IMR-90 (cell line): ENCODE data around the gene MRPL49. TPM values are rescaled to one million over a fixed set of nuclear protein-coding genes. Genes with fewer than 3 reads are reported as not detected.

ENCODE experiments used
- ATAC-seq: fragments of 200-7000 bp; cut with Tn5 transposase; 2 replicates; pipeline ENCODE4 v1.9.1; 2020; ENCODE audit warnings: low read depth, mild to moderate bottlenecking, moderate library complexity
- BruUV-seq: library from RNA; stranded (reverse); fragments of 400-500 nt; replicated peaks from 2 replicates; lab custom pipeline; 2021; lab: Mats Ljungman, UMichigan
- CTCF ChIA-PET: fragments of 300-600 bp; formaldehyde crosslinking; extraction: SDS; loops from one replicate; lab custom pipeline; 2021; ENCODE audit warnings: antibody characterized with exemption; lab: Yijun Ruan, JAX
- POLR2A ChIA-PET: fragments of 300-600 bp; sonication (Branson Sonifier 250); formaldehyde crosslinking; loops from one replicate; lab custom pipeline; 2022; ENCODE audit warnings: antibody characterized with exemption; ENCODE audit not compliant: unreplicated experiment; lab: Charles Lee
- DNase-seq: peaks from one replicate; pipeline ENCODE4 v3.0.0; 2013
- H2AFZ ChIP-seq: replicated peaks from 2 replicates; pipeline ENCODE3; 2013; ENCODE audit warnings: low read length, mild to moderate bottlenecking; ENCODE audit not compliant: poor library complexity
- H2AK5ac ChIP-seq: 2 replicates; pipeline ENCODE4 v1.6.1; 2013; ENCODE audit warnings: low read depth, low read length, inconsistent platforms
- H2AK9ac ChIP-seq: replicated peaks from 2 replicates; pipeline ENCODE3; 2013; ENCODE audit warnings: mild to moderate bottlenecking, low read depth, low read length, moderate library complexity; ENCODE audit not compliant: poor library complexity
- H2BK120ac ChIP-seq: 2 replicates; pipeline ENCODE4 v1.6.1; 2013; ENCODE audit warnings: low read depth, low read length, inconsistent platforms
- H2BK15ac ChIP-seq: 3 replicates; pipeline ENCODE4 v1.6.1; 2013; ENCODE audit warnings: low read depth, low read length, inconsistent platforms
- H2BK20ac ChIP-seq: 2 replicates; pipeline ENCODE4 v1.6.1; 2013; ENCODE audit warnings: low read depth, mild to moderate bottlenecking, inconsistent platforms, low read length, moderate library complexity
- H2BK5ac ChIP-seq: 2 replicates; pipeline ENCODE4 v1.6.1; 2013; ENCODE audit warnings: mild to moderate bottlenecking, low read depth, low read length, inconsistent platforms; ENCODE audit not compliant: poor library complexity, severe bottlenecking
- H3K14ac ChIP-seq: replicated peaks from 2 replicates; pipeline ENCODE4 v1.6.1; 2013; ENCODE audit warnings: low read depth, low read length, inconsistent platforms
- H3K18ac ChIP-seq: 2 replicates; pipeline ENCODE4 v1.6.1; 2013; ENCODE audit warnings: low read depth, low read length, control low read depth
- H3K23ac ChIP-seq: 2 replicates; pipeline ENCODE4 v1.6.1; 2013; ENCODE audit warnings: low read depth, low read length, inconsistent platforms
- H3K27ac ChIP-seq: 2 replicates; pipeline ENCODE4 v1.5.1; 2013; ENCODE audit warnings: mild to moderate bottlenecking, control low read depth, low read length; ENCODE audit not compliant: insufficient read depth
- H3K27me3 ChIP-seq: 2 replicates; pipeline ENCODE4 v1.6.1; 2013; ENCODE audit warnings: low read length; ENCODE audit not compliant: control insufficient read depth, insufficient read depth
- H3K36me3 ChIP-seq: 2 replicates; pipeline ENCODE4 v1.6.1; 2013; ENCODE audit warnings: low read length, mixed read lengths; ENCODE audit not compliant: control insufficient read depth, insufficient read depth
- H3K4ac ChIP-seq: 2 replicates; pipeline ENCODE4 v1.6.1; 2013; ENCODE audit warnings: low read depth, low read length, inconsistent platforms
- H3K4me1 ChIP-seq: 2 replicates; pipeline ENCODE4 v1.6.1; 2013; ENCODE audit warnings: low read length, mixed read lengths; ENCODE audit not compliant: control insufficient read depth, insufficient read depth
- H3K4me2 ChIP-seq: 2 replicates; pipeline ENCODE4 v1.6.1; 2013; ENCODE audit warnings: low read depth, mild to moderate bottlenecking, control low read depth, low read length, moderate library complexity
- H3K4me3 ChIP-seq: 2 replicates; pipeline ENCODE4 v1.5.1; 2013; ENCODE audit warnings: low read depth, mild to moderate bottlenecking, control low read depth, low read length, moderate library complexity; ENCODE audit not compliant: insufficient read depth
- H3K56ac ChIP-seq: 2 replicates; pipeline ENCODE4 v1.6.1; 2013; ENCODE audit warnings: low read length, inconsistent platforms; ENCODE audit not compliant: insufficient read depth; ENCODE audit errors: extremely low read depth
- H3K79me1 ChIP-seq, 2 experiments: 2 replicates each; pipeline ENCODE4 v1.6.1; 2013; ENCODE audit warnings: low read length in 2 of 2, inconsistent platforms in 1 of 2, low read depth in 1 of 2
- H3K9ac ChIP-seq: 2 replicates; pipeline ENCODE4 v1.6.1; 2013; ENCODE audit warnings: low read depth, low read length, control low read depth
- H3K9me1 ChIP-seq: 2 replicates; pipeline ENCODE4 v1.6.1; 2013; ENCODE audit warnings: low read length, inconsistent platforms; ENCODE audit not compliant: insufficient read depth
- H3K9me3 ChIP-seq: 2 replicates; pipeline ENCODE4 v1.6.1; 2013; ENCODE audit warnings: low read length; ENCODE audit not compliant: control insufficient read depth, insufficient read depth
- H4K20me1 ChIP-seq: 2 replicates; pipeline ENCODE4 v1.6.1; 2013; ENCODE audit warnings: low read length, inconsistent platforms; ENCODE audit not compliant: insufficient read depth
- H4K5ac ChIP-seq: 2 replicates; pipeline ENCODE4 v1.6.1; 2013; ENCODE audit warnings: mild to moderate bottlenecking, low read depth, low read length, control low read depth
- H4K8ac ChIP-seq, 2 experiments: 2 replicates each; pipeline ENCODE4 v1.6.1; 2013; ENCODE audit warnings: low read depth in 2 of 2, low read length in 2 of 2, control low read depth in 1 of 2, inconsistent platforms in 1 of 2
- H4K91ac ChIP-seq: 2 replicates; pipeline ENCODE4 v1.6.1; 2013; ENCODE audit warnings: low read depth, low read length, inconsistent platforms; ENCODE audit not compliant: insufficient read depth
- BHLHE40 ChIP-seq: fragments of 150-350 bp; IDR thresholded peaks from 2 replicates; pipeline ENCODE4 v1.6.1; 2016; ENCODE audit warnings: mild to moderate bottlenecking, low read depth, low read length
- CEBPB ChIP-seq: IDR thresholded peaks from 2 replicates; pipeline ENCODE4 v1.6.1; 2012; ENCODE audit warnings: low read depth, low read length, improper control_type of control experiment
- CHD1 ChIP-seq: IDR thresholded peaks from 2 replicates; pipeline ENCODE4 v1.6.1; 2012; ENCODE audit warnings: low read depth, low read length, improper control_type of control experiment
- FOS ChIP-seq: fragments of 150-350 bp; IDR thresholded peaks from 2 replicates; pipeline ENCODE4 v1.6.1; 2016; ENCODE audit warnings: low read depth, low read length
- MAFK ChIP-seq: IDR thresholded peaks from 2 replicates; pipeline ENCODE4 v1.6.1; 2012; ENCODE audit warnings: low read depth, low read length, improper control_type of control experiment
- MAZ ChIP-seq: IDR thresholded peaks from 2 replicates; pipeline ENCODE4 v1.6.1; 2012; ENCODE audit warnings: low read depth, mild to moderate bottlenecking, low read length, improper control_type of control experiment, moderate library complexity, borderline replicate concordance
- MXI1 ChIP-seq: IDR thresholded peaks from 2 replicates; pipeline ENCODE4 v1.6.1; 2012; ENCODE audit warnings: low read depth, mild to moderate bottlenecking, low read length, moderate library complexity, borderline replicate concordance
- NFE2L2 ChIP-seq: fragments of 150-350 bp; IDR thresholded peaks from 2 replicates; pipeline ENCODE4 v1.6.1; 2016; ENCODE audit warnings: low read depth, mild to moderate bottlenecking, low read length
- POLR2A ChIP-seq: IDR thresholded peaks from 2 replicates; pipeline ENCODE4 v1.6.1; 2012; ENCODE audit warnings: mild to moderate bottlenecking, low read depth, low read length
- RAD21 ChIP-seq: IDR thresholded peaks from 2 replicates; pipeline ENCODE4 v1.6.1; 2012; ENCODE audit warnings: low read length, improper control_type of control experiment
- RCOR1 ChIP-seq: IDR thresholded peaks from 2 replicates; pipeline ENCODE4 v1.6.1; 2012; ENCODE audit warnings: mild to moderate bottlenecking, low read length, improper control_type of control experiment; ENCODE audit not compliant: insufficient replicate concordance
- RFX5 ChIP-seq: IDR thresholded peaks from 2 replicates; pipeline ENCODE4 v1.8.0; 2012; ENCODE audit warnings: low read depth, mild to moderate bottlenecking, low read length, moderate library complexity
- WGBS, 2 experiments: methylation state at CpG; one replicate each; pipeline versions ENCODE4 v1.1.5 to v1.1.7; 2013; ENCODE audit warnings: missing lambda C conversion rate in 2 of 2; ENCODE audit not compliant: insufficient read length in 1 of 2; ENCODE audit errors: extremely low coverage in 2 of 2; 5-methylcytosine and 5-hydroxymethylcytosine counted together
- dilution Hi-C: fragments of 300-500 bp; cut with HindIII; formaldehyde crosslinking; loops from one replicate; pipeline ENCODE4 v1.14.3; 2018; ENCODE audit warnings: low sequenced_read_pairs; ENCODE audit not compliant: unreplicated experiment
- in situ Hi-C: fragments of 300-500 bp; cut with MboI; formaldehyde crosslinking; loops from 3 replicates; pipeline ENCODE4 v1.14.3; 2019; ENCODE audit warnings: low sequenced_read_pairs, inconsistent platforms, mixed read lengths
- intact Hi-C: fragments of 100-400 bp; cut with micrococcal nuclease; formaldehyde crosslinking; loops from 2 replicates; pipeline ENCODE4 v1.10.0; 2022
- polyA plus RNA-seq, 3 experiments: library from polyadenylated mRNA; depleted of rRNA; stranded (reverse); fragments of >200 nt; gene quantifications; 2 replicates each; pipeline ENCODE4 v1.2.3, GENCODE V29; 2012; ENCODE audit warnings: low replicate concordance in 1 of 3
- total RNA-seq: library from RNA; depleted of rRNA; stranded (reverse); fragments of >200 nt; gene quantifications from 2 replicates; pipeline ENCODE4 v1.2.3, GENCODE V29; 2012
- TF ChIP-seq, protein P1 (sequence below): fragments of 150-350 bp; IDR thresholded peaks from 2 replicates; pipeline ENCODE4 v1.6.1; 2017; ENCODE audit warnings: mild to moderate bottlenecking, antibody characterized with exemption, low read length, low read depth
- TF ChIP-seq, protein P2 (sequence below): fragments of 150-350 bp; IDR thresholded peaks from 2 replicates; pipeline ENCODE4 v1.6.1; 2016; ENCODE audit warnings: low read depth, mild to moderate bottlenecking, low read length, moderate library complexity, borderline replicate concordance
- TF ChIP-seq, protein P3 (sequence below): conservative IDR thresholded peaks from 2 replicates; pipeline ENCODE4 v1.5.1; 2012; ENCODE audit warnings: mild to moderate bottlenecking, low read depth, low read length, improper control_type of control experiment

MRPL49 gene
- total and polyA plus RNA-seq, 2 of the 4 experiments (the other 2 are of a cell fraction): 55.2 to 56.8 TPM

DNA sequence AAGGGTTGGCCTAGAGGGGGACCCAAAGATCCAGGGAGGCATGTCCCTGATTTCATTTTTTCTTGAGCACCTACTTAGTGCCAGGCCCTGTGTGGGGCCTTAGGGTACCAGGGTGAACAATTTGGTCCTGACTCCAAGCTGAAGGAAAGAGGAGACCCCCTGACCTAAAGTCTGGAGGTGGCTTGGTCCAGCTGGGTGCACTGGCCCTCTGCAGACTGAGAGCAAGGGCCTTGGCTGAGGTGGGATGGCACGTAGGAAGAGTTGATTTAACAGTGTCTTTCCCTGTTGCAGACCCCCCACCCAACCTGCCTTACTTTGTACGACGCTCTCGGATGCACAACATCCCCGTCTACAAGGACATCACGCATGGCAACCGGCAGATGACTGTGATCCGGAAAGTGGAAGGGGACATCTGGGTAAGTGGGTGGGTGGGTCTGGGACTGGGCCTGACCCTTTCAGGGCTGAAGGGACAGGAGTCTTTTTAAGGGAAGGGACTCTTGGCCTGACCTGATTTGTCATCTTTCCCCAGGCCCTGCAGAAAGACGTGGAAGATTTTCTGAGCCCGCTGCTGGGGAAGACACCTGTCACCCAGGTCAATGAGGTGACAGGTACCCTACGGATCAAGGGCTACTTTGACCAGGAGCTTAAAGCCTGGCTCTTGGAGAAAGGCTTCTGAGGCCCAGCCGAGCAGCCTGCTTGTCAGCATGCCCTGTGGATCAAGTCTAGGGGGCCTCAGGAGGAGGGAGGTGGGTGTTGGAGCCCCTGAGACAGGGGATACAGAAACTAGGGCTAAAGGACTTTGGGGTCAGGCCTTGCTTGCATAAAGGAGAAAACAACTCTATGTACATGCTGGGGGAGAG lies 3.3 kb downstream of the MRPL49 start:
- H3K56ac ChIP-seq: no peak overlapping the region
- ATAC-seq (no peak), DNase-seq (no peak)
- no peaks in the 10 kb centered on the region for H3K9me3 ChIP-seq
- H2BK5ac ChIP-seq: no peak overlapping the region
- intact Hi-C loops: no loop called here
- no peak overlapping the region for H2BK120ac ChIP-seq
- no peak overlapping the region for H3K18ac ChIP-seq
- H2AK9ac ChIP-seq: no peak overlapping the region
- no peak overlapping the region for H3K23ac ChIP-seq
- peaks cover 24 to 61% of the 10 kb centered on the region in 2 experiments for H3K79me1 ChIP-seq
- H2AFZ ChIP-seq: no peak overlapping the region
- in situ Hi-C loops: no loop called here
- no peak overlapping the region for H4K91ac ChIP-seq
- no peak overlapping the region for H2BK15ac ChIP-seq
- 87% methylated on average over 2 of the region's 12 CpGs; no CpG with 5 or more reads in 1 of the 2 experiments for WGBS, 2 experiments
- H3K36me3 ChIP-seq: peaks cover 60% of the 10 kb centered on the region
- no peak overlapping the region for H2BK20ac ChIP-seq
- dilution Hi-C loops: no loop called here
- H3K27ac ChIP-seq: no peak overlapping the region
- H2AK5ac ChIP-seq: no peak overlapping the region
- no peak overlapping the region for H3K4me3 ChIP-seq
- ChIA-PET POLR2A (no interaction called here), CTCF (no interaction called here)
- no peak overlapping the region for H4K5ac ChIP-seq
- no peaks in the 10 kb centered on the region for H3K27me3 ChIP-seq
- BruUV-seq: no TSS peak
- H4K8ac ChIP-seq: no peak overlapping the region
- 0 out of 2 replicates have a peak, but pooled peaks cover 4% of the 10 kb centered on the region for H3K9me1 ChIP-seq
- no peak overlapping the region for H3K14ac ChIP-seq
- H3K9ac ChIP-seq: no peak overlapping the region
- no peak overlapping the region for H3K4me2 ChIP-seq
- H4K20me1 ChIP-seq: peaks cover 9% of the 10 kb centered on the region; the same call in 1 of the 2 replicates
- no peak overlapping the region for H3K4ac ChIP-seq
- no peaks in the 10 kb centered on the region; the same call in 1 of the 2 replicates for H3K4me1 ChIP-seq
- no peak for TF ChIP-seq CHD1
- no peak for TF ChIP-seq MAZ
- TF ChIP-seq MAFK: no peak
- no peak for TF ChIP-seq RFX5
- TF ChIP-seq CEBPB: no peak
- TF ChIP-seq MXI1: no peak
- TF ChIP-seq RCOR1: no peak
- no peak for TF ChIP-seq BHLHE40
- no peak for TF ChIP-seq RAD21
- TF ChIP-seq, protein P1, sequence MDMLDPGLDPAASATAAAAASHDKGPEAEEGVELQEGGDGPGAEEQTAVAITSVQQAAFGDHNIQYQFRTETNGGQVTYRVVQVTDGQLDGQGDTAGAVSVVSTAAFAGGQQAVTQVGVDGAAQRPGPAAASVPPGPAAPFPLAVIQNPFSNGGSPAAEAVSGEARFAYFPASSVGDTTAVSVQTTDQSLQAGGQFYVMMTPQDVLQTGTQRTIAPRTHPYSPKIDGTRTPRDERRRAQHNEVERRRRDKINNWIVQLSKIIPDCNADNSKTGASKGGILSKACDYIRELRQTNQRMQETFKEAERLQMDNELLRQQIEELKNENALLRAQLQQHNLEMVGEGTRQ: no peak
- TF ChIP-seq POLR2A: no peak
- no peak for TF ChIP-seq FOS
- TF ChIP-seq, protein P2, sequence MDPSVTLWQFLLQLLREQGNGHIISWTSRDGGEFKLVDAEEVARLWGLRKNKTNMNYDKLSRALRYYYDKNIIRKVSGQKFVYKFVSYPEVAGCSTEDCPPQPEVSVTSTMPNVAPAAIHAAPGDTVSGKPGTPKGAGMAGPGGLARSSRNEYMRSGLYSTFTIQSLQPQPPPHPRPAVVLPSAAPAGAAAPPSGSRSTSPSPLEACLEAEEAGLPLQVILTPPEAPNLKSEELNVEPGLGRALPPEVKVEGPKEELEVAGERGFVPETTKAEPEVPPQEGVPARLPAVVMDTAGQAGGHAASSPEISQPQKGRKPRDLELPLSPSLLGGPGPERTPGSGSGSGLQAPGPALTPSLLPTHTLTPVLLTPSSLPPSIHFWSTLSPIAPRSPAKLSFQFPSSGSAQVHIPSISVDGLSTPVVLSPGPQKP: no peak
- TF ChIP-seq, protein P3, sequence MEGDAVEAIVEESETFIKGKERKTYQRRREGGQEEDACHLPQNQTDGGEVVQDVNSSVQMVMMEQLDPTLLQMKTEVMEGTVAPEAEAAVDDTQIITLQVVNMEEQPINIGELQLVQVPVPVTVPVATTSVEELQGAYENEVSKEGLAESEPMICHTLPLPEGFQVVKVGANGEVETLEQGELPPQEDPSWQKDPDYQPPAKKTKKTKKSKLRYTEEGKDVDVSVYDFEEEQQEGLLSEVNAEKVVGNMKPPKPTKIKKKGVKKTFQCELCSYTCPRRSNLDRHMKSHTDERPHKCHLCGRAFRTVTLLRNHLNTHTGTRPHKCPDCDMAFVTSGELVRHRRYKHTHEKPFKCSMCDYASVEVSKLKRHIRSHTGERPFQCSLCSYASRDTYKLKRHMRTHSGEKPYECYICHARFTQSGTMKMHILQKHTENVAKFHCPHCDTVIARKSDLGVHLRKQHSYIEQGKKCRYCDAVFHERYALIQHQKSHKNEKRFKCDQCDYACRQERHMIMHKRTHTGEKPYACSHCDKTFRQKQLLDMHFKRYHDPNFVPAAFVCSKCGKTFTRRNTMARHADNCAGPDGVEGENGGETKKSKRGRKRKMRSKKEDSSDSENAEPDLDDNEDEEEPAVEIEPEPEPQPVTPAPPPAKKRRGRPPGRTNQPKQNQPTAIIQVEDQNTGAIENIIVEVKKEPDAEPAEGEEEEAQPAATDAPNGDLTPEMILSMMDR: no peak
- TF ChIP-seq NFE2L2: no peak
